ENCODE measurements around the gene GLS.
"Not testable (repeated sequence)": the region's sequence is repeated elsewhere in the genome, so short reads cannot be mapped to it uniquely, and the experiment has no call there.

The GLS gene

GRCh38 chr2:190995315-190995714 lies 114.7 kb downstream of the GLS start:
- DNase-seq (ENCODE audit: low spot score): not testable (repeated sequence)

- peak; percentile 71 for DNase-seq (ENCODE audit: low spot score)
Observed at GRCh38 chr2:190996338-190996946, 115.8 kb downstream of the GLS start.

GRCh38 chr2:190996947-190997346 lies 116.3 kb downstream of the GLS start:
- DNase-seq (ENCODE audit: low spot score): no peak

GRCh38 chr2:190997526-190998113 lies 117.0 kb downstream of the GLS start:
- no peak for DNase-seq (ENCODE audit: low spot score)

- DNase-seq (ENCODE audit: low spot score): no peak
Observed at GRCh38 chr2:190999058-190999457, 118.4 kb downstream of the GLS start.

- no peak for DNase-seq (ENCODE audit: low spot score)
Observed at GRCh38 chr2:190999949-191000665, 119.5 kb downstream of the GLS start.

GRCh38 chr2:191001032-191001431 lies 120.4 kb downstream of the GLS start:
- DNase-seq (ENCODE audit: low spot score): no peak

- DNase-seq (ENCODE audit: low spot score): no peak
Observed at GRCh38 chr2:191001624-191002023, 121.0 kb downstream of the GLS start.

- no peak for DNase-seq (ENCODE audit: low spot score)
Observed at GRCh38 chr2:191003405-191004309, 123.0 kb downstream of the GLS start.

GRCh38 chr2:191006297-191006696 lies 125.7 kb downstream of the GLS start:
- DNase-seq (ENCODE audit: low spot score): no peak

- DNase-seq (ENCODE audit: low spot score): no peak
Observed at GRCh38 chr2:191006997-191007783, 126.6 kb downstream of the GLS start.

GRCh38 chr2:191008286-191008685 lies 127.7 kb downstream of the GLS start:
- DNase-seq (ENCODE audit: low spot score): no peak

- no peak for DNase-seq (ENCODE audit: low spot score)
Observed at GRCh38 chr2:191009541-191010374, 129.1 kb downstream of the GLS start.

- DNase-seq (ENCODE audit: low spot score): no peak
Observed at GRCh38 chr2:191010887-191011885, 130.6 kb downstream of the GLS start.

- DNase-seq (ENCODE audit: low spot score): no peak
Observed at GRCh38 chr2:191012346-191012745, 131.7 kb downstream of the GLS start.

- peak; percentile 26 for DNase-seq (ENCODE audit: low spot score)
Observed at GRCh38 chr2:191012845-191013681, 132.4 kb downstream of the GLS start.

- DNase-seq (ENCODE audit: low spot score): no peak
Observed at GRCh38 chr2:191013682-191013931, 133.0 kb downstream of the GLS start.

GRCh38 chr2:191013932-191014652 lies 133.5 kb downstream of the GLS start, which contains the start of gene STAT1:
Gene STAT1 (minus strand): TSS chr2:191014171. CDS start chr2:191010003, 4,168 bp downstream.
- DNase-seq (ENCODE audit: low spot score): peak; percentile 98
